ENCODE results near the gene CAMTA1. TPM values are rescaled to one million over a fixed set of nuclear protein-coding genes. Genes with fewer than 3 reads are reported as not detected.

Gene CAMTA1
- total RNA-seq, 1 experiment from 2014 or later = 69.5 TPM

GRCh38 chr1:6969762-6970161, 184.5 kb downstream of the CAMTA1 start (continued):
- TF ChIP-seq EZH2phosphoT487 (IDR thresholded peaks at IDR 0.05; ENCODE audit: borderline replicate concordance) = no peak
- TF ChIP-seq ZNF274 (IDR thresholded peaks at IDR 0.05; ENCODE audit: low read depth, low read length) = no peak
- no peak for TF ChIP-seq MAX (IDR thresholded peaks at IDR 0.05)
- no peak for TF ChIP-seq SIN3A (IDR thresholded peaks at IDR 0.05; ENCODE audit: low read depth)
- TF ChIP-seq SP1 (IDR thresholded peaks at IDR 0.05; ENCODE audit: low read depth) = no peak
- no peak for TF ChIP-seq POLR2A (IDR thresholded peaks at IDR 0.05; ENCODE audit: borderline replicate concordance, extremely low read depth, insufficient read depth, insufficient read length)
- no peak for TF ChIP-seq ATF3 (IDR thresholded peaks at IDR 0.05)
- no peak for TF ChIP-seq EGR1 (IDR thresholded peaks at IDR 0.05; ENCODE audit: low read depth)

GRCh38 chr1:6970221-6970620, 185.0 kb downstream of the CAMTA1 start:
- Histone ChIP-seq H3K4me3 (replicated peaks in 1 of 2; ENCODE audit: low read depth in 1 of 2, low read length in 2 of 2) (no peak overlapping the region), H3K9ac (ENCODE audit: low read length) (no peak overlapping the region), H3K4me1 (ENCODE audit: control insufficient read depth in 1 of 2, insufficient read depth in 2 of 2, low read length in 2 of 2) (peaks cover 10 to 12% of the 10 kb centered on the region in 2 experiments; a peak in 3 of 4 replicates), H3K27me3 (ENCODE audit: insufficient read depth, low read length) (no peaks in the 10 kb centered on the region), H3K4me2 (ENCODE audit: low read length) (no peak overlapping the region), H4K20me1 (ENCODE audit: insufficient read depth) (no peaks in the 10 kb centered on the region), H3K27ac (ENCODE audit: low read depth, low read length) (no peak overlapping the region), H2AFZ (ENCODE audit: low read depth, low read length, poor library complexity, severe bottlenecking) (no peak overlapping the region), H3K9me3 (ENCODE audit: control insufficient read depth in 1 of 2, insufficient read depth in 1 of 2, low read depth in 1 of 2, low read length in 2 of 2) (no peaks in the 10 kb centered on the region), H3K79me2 (ENCODE audit: insufficient read depth, low read length) (no peaks in the 10 kb centered on the region), H3K36me3 (ENCODE audit: control insufficient read depth in 1 of 2, insufficient read depth in 2 of 2, low read length in 2 of 2) (no peaks in the 10 kb centered on the region), H3K9me2 (ENCODE audit: insufficient read depth) (no peaks in the 10 kb centered on the region)
- intact Hi-C loops (cut with micrococcal nuclease) = no loop called here
- ChIA-PET POLR2A (no interaction called here), RAD21 (ENCODE audit: low non-redundant PET in 1 of 2, low total read pairs in 2 of 2, uncharacterized antibody in 2 of 2, unreplicated experiment in 2 of 2) (no interaction called here), CTCF (no interaction called here)
- ATAC-seq (no peak), DNase-seq (ENCODE audit: low read depth, low spot score) (no peak)
- no TSS peak for BruUV-seq (replicated peaks)
- no peak for TF ChIP-seq POLR2AphosphoS5 (IDR thresholded peaks at IDR 0.05; ENCODE audit: low read depth, low read length)
- no peak for TF ChIP-seq ZFX (IDR thresholded peaks at IDR 0.05)
- TF ChIP-seq ZNF274 (IDR thresholded peaks at IDR 0.05; ENCODE audit: low read depth, low read length) = no peak
- no peak for TF ChIP-seq CEBPB (IDR thresholded peaks at IDR 0.05; ENCODE audit: low read depth)
- no peak for TF ChIP-seq SRF (IDR thresholded peaks at IDR 0.05; ENCODE audit: low read depth)
- TF ChIP-seq YY1 (IDR thresholded peaks at IDR 0.05; ENCODE audit: extremely low read depth, insufficient replicate concordance, low read depth, low read length) = no peak
- no peak for TF ChIP-seq EZH2 (IDR thresholded peaks at IDR 0.05)
- TF ChIP-seq JUND (IDR thresholded peaks at IDR 0.05) = no peak
- no peak for TF ChIP-seq TCF7L2 (IDR thresholded peaks at IDR 0.05; ENCODE audit: borderline replicate concordance, extremely low read depth, insufficient read depth, insufficient read length)
- no peak for TF ChIP-seq ELF1 (IDR thresholded peaks at IDR 0.05; ENCODE audit: borderline replicate concordance, low read depth)
- TF ChIP-seq CTCF (IDR thresholded peaks at IDR 0.05 in 2 of 3, conservative IDR thresholded peaks at IDR 0.05 in 1 of 3; ENCODE audit: borderline replicate concordance in 1 of 3, insufficient read depth in 1 of 3, low read depth in 2 of 3, low read length in 2 of 3) = no peak

Data from HCT116 (cell line).